GM21717 (cell line): ENCODE data around the gene LENG8.
"Not testable (repeated sequence)": the region's sequence is repeated elsewhere in the genome, so short reads cannot be mapped to it uniquely, and the experiment has no call there.

Experiments
- ATAC-seq: cut with Tn5 transposase; IDR thresholded peaks from one replicate; pipeline ENCODE4 v1.9.1; 2021; ENCODE audit warnings: mild to moderate bottlenecking, moderate library complexity; ENCODE audit not compliant: unreplicated experiment

The LENG8 gene

DNA sequence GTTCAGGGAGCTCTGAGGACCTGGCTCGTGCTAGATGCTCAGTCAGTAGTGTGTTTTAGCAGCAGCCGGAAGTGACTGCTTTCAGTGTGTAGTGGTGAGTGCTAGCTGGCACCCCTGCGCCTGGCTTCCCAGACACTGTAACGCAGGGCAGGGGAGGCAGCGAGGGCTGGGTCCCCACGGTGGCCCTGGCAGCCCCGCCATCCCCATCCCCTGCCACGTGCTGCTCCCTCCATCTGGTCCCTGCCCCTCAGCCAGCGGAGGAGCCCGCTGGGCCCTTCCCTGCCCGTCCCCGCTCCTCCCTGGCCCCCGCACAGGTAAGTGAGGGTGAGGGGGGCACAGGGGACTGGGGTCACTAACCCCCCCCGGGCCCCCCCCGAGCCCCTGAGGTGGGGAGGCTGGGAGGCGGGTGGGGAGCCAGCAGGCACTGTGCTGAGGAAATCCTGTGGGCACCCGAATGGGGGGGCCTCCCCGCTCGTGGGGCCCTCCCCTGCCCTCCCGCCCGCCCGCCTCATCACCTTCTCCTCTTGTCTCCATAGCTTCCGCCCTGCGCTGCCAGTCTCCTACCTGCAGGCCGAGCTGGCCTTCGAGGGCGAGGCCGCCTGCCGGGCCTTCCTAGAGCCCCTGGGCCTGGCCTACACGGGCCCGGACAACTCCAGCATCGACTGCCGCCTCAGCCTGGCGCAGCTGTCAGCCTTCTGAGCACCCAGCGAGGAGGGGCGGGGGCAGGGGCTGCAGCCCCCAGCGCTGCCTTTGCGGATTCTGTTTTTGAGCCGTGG, 11.4 kb downstream of the LENG8 start:
- ATAC-seq, result no peak

DNA sequence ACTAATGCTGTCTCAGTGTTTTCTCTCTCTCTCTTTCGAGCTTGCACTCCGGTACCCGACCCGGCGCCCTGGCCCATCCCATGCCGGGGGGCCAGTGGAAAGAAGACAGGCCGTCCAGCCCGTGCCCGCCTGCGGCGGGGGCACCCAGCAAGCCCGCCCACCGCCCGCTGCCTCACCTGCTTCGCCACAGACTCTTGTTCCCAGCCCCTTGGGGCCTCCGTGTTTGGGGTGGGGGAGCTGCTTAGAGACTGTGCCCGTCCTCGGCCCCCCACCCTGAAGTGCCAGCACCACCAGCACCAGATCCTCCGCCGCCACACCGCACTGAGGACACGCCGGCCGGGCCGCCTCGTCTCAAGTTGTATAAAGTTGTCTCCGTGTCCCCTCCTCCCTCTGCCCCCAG, 12.2 kb downstream of the LENG8 start:
- ATAC-seq, result no peak

DNA sequence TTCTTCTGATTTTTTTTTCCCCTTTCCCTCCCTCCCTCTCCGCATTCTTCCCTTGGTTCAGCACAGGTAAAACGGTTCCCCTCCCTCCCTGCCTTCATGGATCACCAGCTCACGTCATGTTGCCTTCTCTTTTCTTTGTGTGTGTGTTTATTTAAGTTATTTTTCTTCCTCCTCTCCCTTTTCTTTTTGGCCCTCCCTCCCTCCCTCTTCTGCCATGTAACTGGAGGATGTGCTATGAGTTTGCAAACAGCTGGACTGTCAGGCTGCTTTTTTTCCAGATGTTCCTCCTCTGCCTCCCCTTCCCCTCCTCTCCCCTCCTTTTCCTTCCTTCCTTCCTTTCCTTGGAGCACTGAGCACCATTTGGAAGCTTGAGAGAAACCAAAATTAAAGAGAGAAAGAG, 12.6 kb downstream of the LENG8 start:
- no peak for ATAC-seq

DNA sequence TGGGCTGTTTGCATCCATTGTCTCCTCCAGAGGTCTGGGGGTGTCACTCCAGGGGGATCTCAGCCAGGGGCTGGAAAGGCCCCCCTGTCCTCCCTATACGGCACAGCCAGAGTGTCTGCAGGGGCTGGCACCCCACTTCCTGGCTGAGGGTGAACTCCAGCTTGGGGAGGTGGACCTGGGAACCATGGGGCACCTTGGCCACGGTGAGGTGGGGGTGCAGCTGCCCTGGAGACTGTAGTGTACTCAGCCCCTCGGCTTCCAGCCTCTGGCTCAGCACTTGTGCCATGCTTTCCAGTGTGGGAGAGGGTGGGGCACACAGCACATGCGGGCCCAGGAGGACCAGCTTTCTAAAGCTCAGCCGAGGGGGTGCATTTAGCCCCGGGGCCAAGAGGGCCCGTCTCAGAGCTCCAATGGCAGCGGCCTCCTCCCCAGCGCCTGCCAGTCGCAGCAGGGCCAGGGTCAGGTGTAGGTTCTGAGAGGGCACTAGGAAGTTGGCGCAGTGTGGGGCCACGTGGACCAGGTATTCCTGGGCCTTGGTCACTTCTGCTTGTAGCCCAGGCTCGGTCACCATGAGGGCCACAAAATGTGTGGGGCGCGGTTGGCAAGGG, 13.2 kb downstream of the LENG8 start:
- ATAC-seq, result no peak

DNA sequence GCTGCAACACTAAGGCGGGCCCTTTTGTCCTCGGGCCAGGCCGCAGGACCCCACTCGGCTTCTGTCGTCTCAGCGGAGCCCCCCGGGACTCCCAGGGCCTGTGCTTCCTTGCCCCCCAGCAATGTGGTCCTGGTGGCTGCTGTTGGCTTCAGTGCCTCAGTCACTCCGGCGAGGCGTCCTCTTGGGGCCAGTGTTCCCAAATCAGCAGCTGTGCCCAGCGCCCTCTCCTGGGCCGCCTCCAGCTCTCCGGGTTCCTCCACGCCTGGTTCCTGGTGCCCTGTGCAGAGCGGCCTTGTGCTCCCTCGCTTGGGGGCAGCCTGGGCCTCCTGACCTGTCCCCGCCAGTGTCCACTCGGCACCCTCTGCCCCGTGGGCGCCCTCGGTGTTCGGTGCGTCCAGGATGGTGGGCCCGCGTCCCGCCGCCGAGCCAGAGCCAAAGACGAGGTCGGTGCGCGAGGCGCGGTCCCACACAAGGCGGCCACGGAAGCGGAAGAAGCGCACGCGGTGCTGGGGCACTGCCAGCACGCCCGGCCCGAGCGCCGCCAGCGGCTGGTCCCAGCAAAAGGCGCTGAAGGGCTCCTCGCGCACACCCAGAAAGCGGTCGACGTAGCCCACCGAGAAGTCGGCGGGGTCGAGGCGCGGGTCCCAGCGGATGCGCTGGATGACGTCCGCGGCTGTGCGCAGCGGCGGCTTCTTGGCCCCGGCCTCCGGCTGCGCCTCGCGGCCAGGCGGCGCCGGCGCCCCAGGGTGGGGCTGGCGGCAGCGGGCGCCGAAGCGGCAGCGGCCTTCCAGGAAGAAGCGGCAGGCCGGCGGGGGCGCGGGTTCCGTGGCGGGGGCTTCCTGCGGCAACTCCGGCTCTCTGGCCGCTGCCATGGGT, 13.9 kb downstream of the LENG8 start:
- peak; percentile 12 for ATAC-seq

DNA sequence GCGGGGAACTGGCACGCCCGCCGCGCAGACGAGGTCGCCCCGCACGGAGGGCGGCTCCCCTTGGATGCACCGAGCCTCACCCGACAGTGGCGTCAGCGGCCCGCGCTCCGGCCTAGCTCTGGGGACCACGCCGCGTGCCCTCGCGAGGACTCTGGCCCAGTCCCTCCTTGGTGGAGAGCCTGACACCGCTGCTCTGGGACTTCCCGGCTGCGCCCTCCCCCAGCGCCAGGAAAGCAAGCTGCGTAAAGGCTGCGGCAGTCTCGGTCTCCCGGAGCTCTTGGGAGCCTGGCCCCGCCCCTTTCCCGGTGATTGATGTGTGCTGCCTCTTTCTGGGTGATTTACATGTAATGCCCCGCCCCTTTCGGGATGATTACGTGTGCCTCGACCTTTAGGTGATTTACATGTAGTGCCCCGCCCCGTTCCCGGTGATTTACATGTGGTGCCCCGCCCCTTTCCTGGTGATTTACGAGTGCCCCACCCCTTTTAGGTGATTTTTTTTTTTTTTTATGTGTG, 14.6 kb downstream of the LENG8 start, which contains the start of gene LENG9:
Gene LENG9 (minus strand): TSS at position 248 of the 513 bp plus-strand sequence. CDS start 252 bp downstream, outside the sequence.
- ATAC-seq, result peak; percentile 43

DNA sequence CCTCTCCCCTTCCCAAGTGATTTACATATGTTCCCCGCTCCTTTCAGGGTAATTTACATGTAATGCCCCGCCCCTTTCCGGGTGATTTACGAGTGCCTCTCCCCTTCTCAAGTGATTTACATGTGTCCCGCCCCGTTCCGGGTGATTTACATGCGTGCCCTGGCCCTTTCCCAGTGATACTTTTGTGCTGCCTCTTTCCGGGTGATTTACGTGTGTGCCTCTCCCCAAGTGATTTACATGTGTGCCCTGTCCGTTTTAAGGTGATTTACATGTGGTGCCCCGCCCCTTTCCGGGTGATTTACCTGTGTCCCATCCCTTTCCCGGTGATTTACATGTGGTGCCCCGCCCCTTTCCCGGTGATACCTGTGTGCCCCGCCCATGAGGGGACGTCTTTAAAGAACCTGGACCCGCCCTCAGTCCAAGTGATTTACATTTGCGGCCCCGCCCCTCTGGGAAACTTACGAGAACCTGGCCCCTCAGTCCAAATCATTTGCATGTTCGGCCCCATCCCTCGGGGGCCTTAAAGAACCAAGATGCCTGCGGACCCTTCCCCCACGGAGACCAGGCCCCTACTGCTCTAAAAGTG, 15.1 kb downstream of the LENG8 start:
- peak; percentile 39 for ATAC-seq

DNA sequence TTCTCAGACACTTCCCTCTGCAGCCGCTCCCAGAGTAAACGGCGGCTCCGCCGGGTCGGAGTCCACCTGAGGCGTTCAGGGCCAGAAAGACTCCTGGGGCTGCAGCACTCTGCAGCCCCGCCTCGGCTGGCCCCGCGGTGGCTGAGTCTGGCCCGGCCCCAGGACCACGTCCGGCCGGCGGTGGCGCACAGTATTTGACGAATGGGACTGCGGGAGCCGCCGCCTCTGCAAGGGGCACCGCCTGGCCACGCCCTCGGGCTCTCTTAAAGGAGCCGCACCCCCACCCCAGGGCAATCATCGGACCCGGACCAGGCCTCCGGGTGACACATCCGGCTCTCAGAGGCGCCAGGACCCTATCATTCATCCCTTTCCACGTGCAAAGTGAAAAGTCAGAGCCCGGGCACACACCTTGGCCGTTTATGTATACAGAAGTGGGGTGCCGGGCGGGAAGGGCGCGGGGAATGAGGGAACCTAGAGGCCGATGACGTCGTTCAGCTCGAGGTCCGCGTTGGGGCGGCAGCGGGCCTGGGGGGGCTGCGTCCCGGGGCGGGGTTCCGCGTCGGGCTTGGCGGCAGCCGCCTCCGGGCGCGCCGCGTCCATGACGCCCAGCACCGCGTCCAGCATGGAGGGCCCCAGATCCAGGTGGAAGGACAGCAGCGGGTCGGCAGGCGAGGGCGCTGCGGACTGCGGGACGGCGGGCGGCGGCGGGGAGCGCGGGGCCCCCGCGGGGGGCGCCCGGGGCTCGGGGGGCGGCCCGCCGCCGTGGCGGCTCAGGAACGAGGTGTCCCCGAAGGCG, 15.8 kb downstream of the LENG8 start:
- ATAC-seq, result peak; percentile 33

DNA sequence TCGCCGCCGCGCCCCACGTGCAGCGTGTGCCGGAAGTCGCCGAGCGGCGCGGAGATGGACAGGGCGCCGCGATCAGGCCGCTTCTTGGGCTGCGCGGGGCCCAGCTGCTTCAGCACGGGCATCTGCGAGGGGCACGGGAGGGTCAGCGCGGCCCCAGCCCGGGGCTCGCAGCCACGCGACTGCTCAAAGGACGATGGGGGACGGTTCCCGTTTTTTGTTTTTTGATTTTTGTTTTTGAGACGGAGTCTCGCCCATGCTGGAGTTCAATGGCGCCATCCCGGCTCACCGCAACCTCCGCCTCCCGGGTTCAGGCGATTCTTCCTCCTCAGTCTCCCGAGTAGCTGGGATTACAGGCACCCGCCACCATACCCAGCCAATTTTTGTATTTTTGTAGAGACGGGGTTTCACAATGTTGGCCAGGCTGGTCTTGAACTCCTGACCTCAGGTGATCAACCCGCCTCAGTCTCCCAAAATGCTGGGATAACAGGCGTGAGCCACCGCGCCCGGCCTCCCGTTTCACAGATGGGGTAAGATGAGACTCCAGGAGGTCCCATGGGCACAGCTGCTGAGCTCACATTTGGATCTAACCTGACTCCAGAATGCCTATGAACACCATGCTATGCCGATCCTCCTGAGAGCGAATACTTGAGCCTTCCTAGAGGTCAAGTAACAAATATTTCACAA, 16.6 kb downstream of the LENG8 start:
- ATAC-seq, result no peak

DNA sequence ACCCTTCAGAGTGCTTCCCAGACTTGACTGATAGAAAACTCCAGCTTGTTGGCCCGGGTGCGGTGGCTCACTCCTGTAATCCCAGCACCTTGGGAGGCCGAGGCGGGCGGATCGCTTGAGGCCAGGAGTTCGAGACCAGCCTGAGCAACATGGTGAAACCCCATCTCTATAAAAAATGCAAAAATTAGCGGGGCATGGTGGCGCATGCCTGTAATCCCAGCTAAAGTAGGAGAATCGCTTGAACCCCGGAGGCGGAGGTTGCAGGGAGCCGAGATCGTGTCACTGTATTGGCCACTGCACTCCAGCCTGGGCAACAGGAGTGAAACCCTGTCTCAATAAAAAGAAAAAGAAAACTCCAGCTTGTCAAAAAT, 17.1 kb downstream of the LENG8 start:
- ATAC-seq, result not testable (repeated sequence)

DNA sequence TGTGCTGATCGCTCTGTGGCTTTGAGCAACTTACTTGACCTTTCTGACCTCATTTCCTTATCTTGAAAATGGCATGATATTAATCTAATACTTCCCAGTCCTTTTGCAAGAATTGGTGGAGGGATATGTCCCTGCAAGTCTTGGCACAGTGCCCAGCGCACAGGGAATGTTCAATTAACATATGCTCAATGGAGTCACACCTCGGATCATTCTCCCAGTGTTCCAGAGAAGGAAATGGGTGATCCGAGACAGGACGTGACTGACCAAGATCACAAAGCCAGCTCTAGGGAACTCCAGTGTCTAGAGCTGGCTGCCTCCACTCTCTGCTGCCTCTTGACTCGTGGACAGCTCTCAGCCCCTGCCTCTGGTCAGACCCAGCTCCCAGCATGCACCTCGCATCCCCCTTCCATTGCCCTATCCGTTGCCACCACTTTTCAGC, 20.5 kb downstream of the LENG8 start:
- no peak for ATAC-seq

DNA sequence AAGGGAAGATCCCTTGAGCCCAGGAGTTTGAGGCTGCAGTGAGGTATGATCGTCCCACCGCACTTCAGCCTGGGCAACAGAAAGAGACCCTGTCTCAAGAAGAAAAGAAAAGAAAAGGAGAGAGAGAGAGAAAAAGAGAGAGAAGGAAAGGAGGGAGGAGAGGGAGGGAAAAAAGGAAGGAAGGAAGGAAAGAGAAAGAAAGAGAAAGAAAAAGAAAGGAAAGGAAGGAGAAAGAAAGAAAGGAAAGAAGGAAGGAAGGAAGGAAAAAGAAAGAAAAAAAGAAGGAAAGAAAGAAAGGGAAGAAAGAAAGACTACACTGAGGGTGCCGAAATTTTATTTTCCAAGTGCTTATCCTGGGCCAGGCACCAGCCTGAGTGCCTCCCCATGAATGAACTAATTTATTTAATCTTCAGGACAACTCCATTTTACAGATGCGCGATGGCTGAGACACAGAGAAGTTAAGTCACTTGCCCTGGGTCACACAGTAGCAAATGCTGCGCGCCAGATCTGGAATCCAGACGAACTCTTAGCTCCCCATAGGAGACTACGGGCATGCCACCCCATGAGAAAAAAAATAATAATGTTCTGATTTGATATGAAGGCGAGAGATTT, 21.4 kb downstream of the LENG8 start:
- ATAC-seq, result no peak

DNA sequence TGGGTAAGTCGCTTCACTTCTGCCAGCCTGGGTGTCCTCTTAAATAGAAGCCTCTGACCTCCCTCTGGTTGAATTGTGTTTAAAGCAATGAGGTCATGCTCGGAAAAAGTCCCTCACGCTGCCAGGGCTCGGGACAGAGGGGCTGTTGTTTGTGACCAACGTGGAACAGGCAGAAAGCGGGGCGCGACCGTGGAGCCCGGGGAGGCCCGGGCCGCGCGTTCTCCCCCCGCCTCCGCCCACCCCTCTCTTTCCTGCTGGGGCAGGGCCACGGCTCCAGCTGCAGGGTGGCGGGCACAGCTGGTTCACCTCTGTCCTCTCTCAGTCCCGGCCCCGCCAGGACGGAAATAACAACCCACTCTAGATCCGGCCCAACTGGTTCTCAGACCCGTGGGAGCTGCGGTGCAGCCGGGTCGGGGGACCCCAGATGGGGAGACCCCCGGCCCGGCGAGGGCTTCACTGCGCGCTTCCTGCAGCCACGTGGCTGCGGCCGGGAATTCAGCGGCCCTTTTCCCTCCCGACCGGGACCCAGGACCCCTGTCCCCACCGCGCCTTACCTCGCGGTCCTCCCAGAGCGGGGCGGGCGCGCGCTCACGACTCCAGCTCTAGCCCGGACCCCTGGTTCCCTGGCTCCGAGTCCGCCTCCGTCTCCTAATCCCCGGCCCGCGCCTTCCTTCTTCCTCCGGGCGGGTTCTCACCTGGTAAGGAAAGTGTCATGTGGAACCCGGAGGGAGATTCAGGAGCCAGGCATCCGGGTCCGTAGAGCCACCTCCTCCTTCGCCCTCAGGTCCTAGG, 22.2 kb downstream of the LENG8 start:
- no peak for ATAC-seq

DNA sequence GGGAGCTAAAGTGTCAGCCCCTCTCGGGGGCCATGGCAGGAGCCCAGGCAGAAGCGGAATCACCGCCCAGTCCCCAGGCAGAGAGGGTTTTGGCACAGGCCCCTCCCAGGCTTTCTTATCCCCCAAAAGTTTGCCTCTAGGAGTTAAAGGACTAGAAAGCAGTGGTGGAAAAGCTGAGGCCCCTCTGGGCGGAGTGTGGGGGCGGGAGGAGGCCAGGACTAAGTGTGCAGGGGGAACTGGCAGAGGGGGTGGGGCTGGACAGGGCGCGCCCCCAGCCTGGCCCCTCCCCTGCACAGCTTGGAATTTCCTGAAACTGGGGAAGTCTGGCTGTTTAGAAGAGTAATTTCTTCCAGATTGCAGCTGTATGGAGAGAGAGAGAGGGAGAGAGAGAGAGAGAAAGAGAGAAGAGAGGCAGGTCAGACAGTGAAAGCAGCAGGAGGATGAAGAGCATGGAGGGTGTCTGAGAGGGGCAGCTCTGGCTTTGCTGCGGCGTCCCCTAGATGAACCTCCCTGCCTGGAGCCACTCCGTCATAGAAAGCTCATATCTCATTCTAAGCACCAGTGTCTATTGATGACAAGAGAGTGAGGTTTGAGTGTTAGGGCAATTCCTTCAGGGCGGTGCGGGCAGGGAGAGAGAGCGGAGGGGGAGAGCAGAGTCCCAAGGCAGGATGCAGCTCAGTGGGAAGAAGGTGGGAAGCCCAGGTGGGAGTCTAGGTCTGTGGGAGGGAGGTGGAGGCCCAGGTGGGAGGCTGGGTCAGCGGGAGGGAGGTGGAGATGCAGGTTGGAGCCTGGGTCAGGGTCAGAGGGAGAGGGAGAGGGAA, 24.3 kb downstream of the LENG8 start, which contains the start of gene CDC42EP5:
Gene CDC42EP5 (minus strand): TSS at position 226 of the 821 bp plus-strand sequence. CDS start 7,749 bp downstream, outside the sequence.
- ATAC-seq, result no peak

DNA sequence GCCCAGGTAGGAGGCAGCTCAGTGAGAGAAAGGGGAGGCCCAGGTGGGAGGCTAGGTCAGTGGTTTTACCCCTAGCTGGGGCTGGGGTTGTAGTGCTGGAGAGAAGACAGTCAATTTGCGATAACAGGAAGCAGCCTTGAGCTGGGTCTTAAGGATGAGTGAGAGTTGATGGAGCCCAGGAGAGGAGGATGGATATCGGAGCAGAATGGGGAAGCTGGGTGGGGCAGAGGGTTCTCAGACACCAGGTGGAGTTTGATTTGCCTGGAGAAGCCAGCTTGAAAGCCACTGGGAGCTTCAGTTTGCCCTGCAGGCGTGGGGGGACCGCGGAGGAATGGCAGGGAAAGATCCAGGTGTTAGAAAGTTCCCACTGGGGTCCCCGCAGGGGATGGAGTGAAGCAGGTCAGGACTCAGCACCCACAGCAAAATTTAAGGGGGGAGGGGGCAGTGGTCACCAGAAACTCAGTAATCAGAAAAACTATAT, 24.9 kb downstream of the LENG8 start:
- ATAC-seq, result no peak

DNA sequence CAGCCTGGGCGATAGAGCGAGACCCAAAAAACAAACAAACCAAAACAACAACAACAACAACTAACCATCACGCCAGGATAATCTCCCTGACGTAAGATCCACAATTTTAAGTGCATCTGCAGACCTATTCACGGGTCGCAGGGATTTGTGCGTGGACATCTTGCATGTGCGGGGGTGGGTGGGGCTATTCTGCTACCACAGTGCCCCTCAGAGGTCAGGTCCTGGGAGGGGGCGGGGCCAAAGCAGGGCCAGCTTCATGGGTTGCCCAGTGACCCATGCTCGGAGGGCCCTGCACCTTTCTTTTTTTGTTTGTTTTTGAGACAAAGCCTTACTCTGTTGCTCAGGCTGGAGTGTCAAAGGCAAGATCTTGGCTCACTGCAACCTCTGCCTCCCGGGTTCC, 26.7 kb downstream of the LENG8 start:
- ATAC-seq, result no peak

DNA sequence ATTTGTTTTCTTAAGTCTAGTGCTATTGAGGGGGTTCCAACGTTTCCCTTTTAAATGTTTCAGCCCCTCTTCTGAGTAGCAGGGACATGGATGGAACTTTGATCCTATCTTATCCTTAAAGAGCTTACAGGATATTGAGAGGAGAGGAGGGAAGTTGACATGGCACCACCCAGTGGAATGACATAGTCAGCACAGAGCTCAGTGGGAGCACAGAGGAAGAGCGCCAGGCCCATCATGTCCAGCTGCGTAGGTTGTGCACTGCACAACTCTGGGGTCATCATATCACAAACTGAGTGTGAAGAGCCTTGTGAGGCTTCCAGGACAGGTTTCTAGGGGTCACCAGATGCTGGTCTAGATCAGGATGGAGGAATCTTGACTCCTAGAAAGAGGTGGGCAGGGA, 28.7 kb downstream of the LENG8 start:
- ATAC-seq, result no peak
